HL-60 (cell line): ENCODE measurements around the gene IGFBP4.

Experiments used
- DNase-seq, 2 experiments: peaks; one replicate each; pipeline ENCODE4 v3.0.0-alpha.2; 2010 to 2020; ENCODE audit warnings: low read depth in 1 of 2, low spot score in 1 of 2
- H3K27ac ChIP-seq: fragments of 250-450 bp; sonication (Bioruptor Pico); replicated peaks from 2 replicates; pipeline ENCODE4 v1.5.1; 2020; ENCODE audit warnings: mild to moderate bottlenecking, moderate library complexity
- H3K27me3 ChIP-seq: fragments of 250-450 bp; sonication (Bioruptor Pico); 2 replicates; pipeline ENCODE4 v1.5.1; 2021; ENCODE audit warnings: mild to moderate bottlenecking, moderate library complexity; ENCODE audit not compliant: insufficient read depth, poor library complexity, severe bottlenecking
- H3K4me3 ChIP-seq: replicated peaks from 2 replicates; pipeline ENCODE4 v1.5.1; 2011; ENCODE audit warnings: mild to moderate bottlenecking, control low read depth, low read length; ENCODE audit not compliant: insufficient read depth
- GABPA ChIP-seq: IDR thresholded peaks from 2 replicates; pipeline ENCODE4 v1.6.1; 2012; ENCODE audit warnings: low read depth
- POLR2AphosphoS5 ChIP-seq: IDR thresholded peaks from 2 replicates; pipeline ENCODE4 v1.6.1; 2012; ENCODE audit warnings: low read depth
- REST ChIP-seq: IDR thresholded peaks from 2 replicates; pipeline ENCODE4 v1.6.1; 2012; ENCODE audit warnings: low read depth; ENCODE audit not compliant: insufficient replicate concordance
- SPI1 ChIP-seq: IDR thresholded peaks from 2 replicates; pipeline ENCODE4 v1.6.1; 2012; ENCODE audit warnings: low read depth, mild to moderate bottlenecking, borderline replicate concordance
- TF ChIP-seq, protein P1 (sequence below): IDR thresholded peaks from one replicate; pipeline ENCODE4 v1.5.1; 2011; ENCODE audit warnings: low read length, control low read depth, inconsistent platforms; ENCODE audit not compliant: insufficient read depth

Gene IGFBP4

GRCh38 chr17:40495140-40495539 is 51.9 kb downstream of the IGFBP4 start:
- peaks cover 26% of the 10 kb centered on the region for H3K27me3 ChIP-seq
- no peak overlapping the region for H3K4me3 ChIP-seq
- H3K27ac ChIP-seq, result no peak overlapping the region
- TF ChIP-seq, protein P1, sequence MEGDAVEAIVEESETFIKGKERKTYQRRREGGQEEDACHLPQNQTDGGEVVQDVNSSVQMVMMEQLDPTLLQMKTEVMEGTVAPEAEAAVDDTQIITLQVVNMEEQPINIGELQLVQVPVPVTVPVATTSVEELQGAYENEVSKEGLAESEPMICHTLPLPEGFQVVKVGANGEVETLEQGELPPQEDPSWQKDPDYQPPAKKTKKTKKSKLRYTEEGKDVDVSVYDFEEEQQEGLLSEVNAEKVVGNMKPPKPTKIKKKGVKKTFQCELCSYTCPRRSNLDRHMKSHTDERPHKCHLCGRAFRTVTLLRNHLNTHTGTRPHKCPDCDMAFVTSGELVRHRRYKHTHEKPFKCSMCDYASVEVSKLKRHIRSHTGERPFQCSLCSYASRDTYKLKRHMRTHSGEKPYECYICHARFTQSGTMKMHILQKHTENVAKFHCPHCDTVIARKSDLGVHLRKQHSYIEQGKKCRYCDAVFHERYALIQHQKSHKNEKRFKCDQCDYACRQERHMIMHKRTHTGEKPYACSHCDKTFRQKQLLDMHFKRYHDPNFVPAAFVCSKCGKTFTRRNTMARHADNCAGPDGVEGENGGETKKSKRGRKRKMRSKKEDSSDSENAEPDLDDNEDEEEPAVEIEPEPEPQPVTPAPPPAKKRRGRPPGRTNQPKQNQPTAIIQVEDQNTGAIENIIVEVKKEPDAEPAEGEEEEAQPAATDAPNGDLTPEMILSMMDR, result no peak
- no peak for TF ChIP-seq GABPA
- TF ChIP-seq SPI1, result no peak
- DNase-seq, result no peak

DNA sequence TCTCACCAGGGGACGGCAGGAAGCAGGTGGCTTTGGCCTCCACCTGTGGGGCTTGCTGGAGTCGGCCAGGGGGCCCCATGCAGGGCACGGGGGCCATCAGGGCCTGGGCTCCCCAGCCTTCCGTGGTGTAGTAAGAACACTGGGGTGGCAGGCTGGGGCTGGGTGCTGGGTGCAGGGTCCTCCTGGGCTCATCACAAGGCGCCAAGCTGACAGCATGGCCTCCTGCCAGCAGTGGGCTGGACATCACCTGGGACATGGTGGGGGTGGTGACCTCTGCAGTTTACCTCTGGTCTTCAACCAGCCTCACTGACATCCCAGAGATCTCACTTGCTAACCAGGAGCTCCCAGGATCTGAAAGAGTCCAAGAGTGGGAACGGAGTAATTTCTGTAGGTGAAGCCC is 52.9 kb downstream of the IGFBP4 start:
- H3K27me3 ChIP-seq, result peaks cover 20% of the 10 kb centered on the region
- no peak overlapping the region for H3K4me3 ChIP-seq
- TF ChIP-seq, protein P1, result no peak
- TF ChIP-seq GABPA (no peak), POLR2AphosphoS5 (no peak), SPI1 (no peak), REST (no peak)
- H3K27ac ChIP-seq, result no peak overlapping the region
- no peak for DNase-seq

- Histone ChIP-seq H3K27me3 (peaks cover 19% of the 10 kb centered on the region), H3K27ac (no peak overlapping the region), H3K4me3 (no peak overlapping the region)
- DNase-seq, result no peak
- TF ChIP-seq REST (no peak), SPI1 (no peak), GABPA (no peak), POLR2AphosphoS5 (no peak)
- TF ChIP-seq, protein P1, result no peak
Measured at GRCh38 chr17:40496634-40497420, 53.6 kb downstream of the IGFBP4 start.
